ENCODE data around the gene CDKL1. TPM values are rescaled to one million over a fixed set of nuclear protein-coding genes. Genes with fewer than 3 reads are reported as not detected.
"Not testable (repeated sequence)": the region's sequence is repeated elsewhere in the genome, so short reads cannot be mapped to it uniquely, and the experiment has no call there.

Gene CDKL1
- polyA plus RNA-seq, 1 experiment: 2.5 TPM

- H3K4me3 ChIP-seq (ENCODE audit: low read depth, low read length): no peak overlapping the region
- TF ChIP-seq CTCF (IDR thresholded peaks at IDR 0.05; ENCODE audit: insufficient read depth, low read depth, low read length): no peak
- POLR2A ChIA-PET: no interaction called here
- CTCF ChIA-PET: no interaction called here
- no peaks in the 10 kb centered on the region for H3K36me3 ChIP-seq (ENCODE audit: control insufficient read depth, insufficient read depth, low read length)
- no peak for DNase-seq (ENCODE audit: low read depth)
- H3K27me3 ChIP-seq (ENCODE audit: control insufficient read depth, insufficient read depth, low read length): no peaks in the 10 kb centered on the region
Measured at GRCh38 chr14:50371546-50371945, 25.1 kb downstream of the CDKL1 start.

GRCh38 chr14:50366589-50366988 is 30.1 kb downstream of the CDKL1 start:
- DNase-seq (ENCODE audit: low read depth): no peak
- POLR2A ChIA-PET: no interaction called here
- Histone ChIP-seq H3K36me3 (ENCODE audit: control insufficient read depth, insufficient read depth, low read length) (no peaks in the 10 kb centered on the region), H3K4me3 (ENCODE audit: low read depth, low read length) (no peak overlapping the region), H3K27me3 (ENCODE audit: control insufficient read depth, insufficient read depth, low read length) (no peaks in the 10 kb centered on the region)
- CTCF ChIA-PET: interaction anchor here (2.5 kb wide), 1 partner anchor 19 kb away, joined by 5 read pairs; no protein-coding TSS in a partner anchor
- no peak for TF ChIP-seq CTCF (IDR thresholded peaks at IDR 0.05; ENCODE audit: insufficient read depth, low read depth, low read length)

GRCh38 chr14:50366115-50366514 is 30.6 kb downstream of the CDKL1 start:
- no peaks in the 10 kb centered on the region for H3K36me3 ChIP-seq (ENCODE audit: control insufficient read depth, insufficient read depth, low read length)
- POLR2A ChIA-PET: no interaction called here
- DNase-seq (ENCODE audit: low read depth): no peak
- no peaks in the 10 kb centered on the region for H3K27me3 ChIP-seq (ENCODE audit: control insufficient read depth, insufficient read depth, low read length)
- TF ChIP-seq CTCF (IDR thresholded peaks at IDR 0.05; ENCODE audit: insufficient read depth, low read depth, low read length): no peak
- no peak overlapping the region for H3K4me3 ChIP-seq (ENCODE audit: low read depth, low read length)
- CTCF ChIA-PET: interaction anchor here (0.8 to 2.5 kb wide), 2 partner anchors 11 to 18 kb away, joined by 3 to 5 read pairs; no protein-coding TSS in a partner anchor

GRCh38 chr14:50365572-50365971 is 31.1 kb downstream of the CDKL1 start:
- DNase-seq (ENCODE audit: low read depth); H3K4me3 ChIP-seq (ENCODE audit: low read depth, low read length); POLR2A ChIA-PET; H3K27me3 ChIP-seq (ENCODE audit: control insufficient read depth, insufficient read depth, low read length); H3K36me3 ChIP-seq (ENCODE audit: control insufficient read depth, insufficient read depth, low read length): not testable (repeated sequence)
- CTCF ChIA-PET: interaction anchor here (0.8 to 2.5 kb wide), 2 partner anchors 11 to 18 kb away, joined by 3 to 5 read pairs; no protein-coding TSS in a partner anchor

GRCh38 chr14:50364792-50365191 is 31.9 kb downstream of the CDKL1 start:
- no peak for DNase-seq (ENCODE audit: low read depth)
- no peaks in the 10 kb centered on the region for H3K36me3 ChIP-seq (ENCODE audit: control insufficient read depth, insufficient read depth, low read length)
- no peak overlapping the region for H3K4me3 ChIP-seq (ENCODE audit: low read depth, low read length)
- ChIA-PET POLR2A (no interaction called here), CTCF (interaction anchor here (2.5 kb wide), 1 partner anchor 17 kb away, joined by 5 read pairs; no protein-coding TSS in a partner anchor)
- no peak for TF ChIP-seq CTCF (IDR thresholded peaks at IDR 0.05; ENCODE audit: insufficient read depth, low read depth, low read length)
- no peaks in the 10 kb centered on the region for H3K27me3 ChIP-seq (ENCODE audit: control insufficient read depth, insufficient read depth, low read length)

- ChIA-PET CTCF (interaction anchor here (0.6 to 0.7 kb wide), 2 partner anchors 32 to 501 kb away, joined by 3 read pairs; no protein-coding TSS in a partner anchor), POLR2A (no interaction called here)
- DNase-seq (ENCODE audit: low read depth): no peak
- Histone ChIP-seq H3K27me3 (ENCODE audit: control insufficient read depth, insufficient read depth, low read length) (no peaks in the 10 kb centered on the region), H3K4me3 (ENCODE audit: low read depth, low read length) (no peak overlapping the region), H3K36me3 (ENCODE audit: control insufficient read depth, insufficient read depth, low read length) (no peaks in the 10 kb centered on the region)
- TF ChIP-seq CTCF (IDR thresholded peaks at IDR 0.05; ENCODE audit: insufficient read depth, low read depth, low read length): no peak
Measured at GRCh38 chr14:50363714-50364111, 33.0 kb downstream of the CDKL1 start.
